Mesenteric fat pad (tissue), 1 donor: ENCODE results near the gene CASP12. TPM values are rescaled to one million over a fixed set of nuclear protein-coding genes. Genes with fewer than 3 reads are reported as not detected.

ENCODE experiments used
- DNase-seq: peaks from one replicate; pipeline ENCODE4 v3.0.0-alpha.2; 2020; ENCODE audit warnings: low spot score
- total RNA-seq: library from RNA; stranded (reverse); fragmentation: NEBNext Ultra II Directional; extraction: Animal tissue kit (Norgen Biotek cat#: 25700); gene quantifications from one replicate; pipeline ENCODE4 v1.2.1, GENCODE V29; 2021
- donor health status: DM: yes; HTN: yes; CAD: no.

Gene CASP12
- total RNA-seq, 1 donor from 2014 or later = 0.45 TPM

- no peak for DNase-seq
These were observed 57.1 kb downstream of the CASP12 start for GRCh38 chr11:104841185-104841584.

- DNase-seq = no peak
These were observed 60.2 kb downstream of the CASP12 start for GRCh38 chr11:104837969-104838639.

GRCh38 chr11:104836691-104837090 lies 61.6 kb downstream of the CASP12 start:
- DNase-seq = no peak

Other genes starting within 250 kb of the CASP12 start
- gene CASP4, start 70.1 kb upstream of the CASP12 start, total RNA-seq = 75.8 TPM
- 0.29 TPM for gene CASP5, start 124.7 kb upstream of the CASP12 start, total RNA-seq
- 25.0 TPM for gene CASP1, start 136.7 kb upstream of the CASP12 start, total RNA-seq
- 9.8 TPM for gene CARD16, start 146.9 kb upstream of the CASP12 start, total RNA-seq
- gene CARD18, start 241.3 kb upstream of the CASP12 start, total RNA-seq = not detected